Spinal cord (tissue), 10 donors: ENCODE measurements around the gene WDR27. TPM values are rescaled to one million over a fixed set of nuclear protein-coding genes. Genes with fewer than 3 reads are reported as not detected.
A peak's percentile ranks its signal among the peaks of the same experiment; 100 is the strongest.

Experiments
- DNase-seq, 6 donors: peaks; one replicate each; pipeline versions ENCODE4 v3.0.0 to v3.0.0-alpha.2; 2013 to 2015; ENCODE audit warnings: low spot score in 6 of 6, low read depth in 4 of 6
- H3K27ac ChIP-seq: one replicate; pipeline ENCODE4 v1.5.1; 2013; ENCODE audit warnings: low read depth, low read length, control low read depth
- H3K27me3 ChIP-seq: one replicate; pipeline ENCODE4 v1.6.1; 2013; ENCODE audit warnings: low read length; ENCODE audit not compliant: control insufficient read depth, insufficient read depth
- H3K36me3 ChIP-seq: one replicate; pipeline ENCODE4 v1.6.1; 2013; ENCODE audit warnings: low read length; ENCODE audit not compliant: control insufficient read depth, insufficient read depth
- H3K4me1 ChIP-seq: one replicate; pipeline ENCODE4 v1.6.1; 2013; ENCODE audit warnings: low read length; ENCODE audit not compliant: control insufficient read depth, insufficient read depth
- H3K4me3 ChIP-seq: one replicate; pipeline ENCODE4 v1.5.1; 2013; ENCODE audit warnings: low read depth, low read length, control low read depth
- H3K9me3 ChIP-seq: one replicate; pipeline ENCODE4 v1.6.1; 2013; ENCODE audit warnings: low read length; ENCODE audit not compliant: control insufficient read depth, insufficient read depth
- WGBS: methylation state at CpG from one replicate; pipeline ENCODE4 v1.1.5; 2013; ENCODE audit warnings: missing lambda C conversion rate; ENCODE audit not compliant: insufficient coverage; 5-methylcytosine and 5-hydroxymethylcytosine counted together
- polyA plus RNA-seq, 2 donors: library from polyadenylated mRNA; unstranded; fragments of 120-200 nt; gene quantifications; one replicate each; pipeline ENCODE4 v1.2.1, GENCODE V29; 2013; ENCODE audit not compliant: insufficient read length in 2 of 2
- total RNA-seq, 2 donors: library from RNA; depleted of rRNA in 1 of 2; stranded (reverse); fragments of 120-200 nt in 1 of 2; fragments of >200 nt in 1 of 2; gene quantifications; one replicate each; pipeline versions ENCODE4 v1.2.3 to v1.2.4, GENCODE V29; 2013 to 2014
- donor health status: healthy.

Gene WDR27
- total and polyA plus RNA-seq, 4 donors: 29.5 to 69.3 (median 49.1) TPM

- H3K4me1 ChIP-seq: no peaks in the 10 kb centered on the region
- H3K27ac ChIP-seq: no peak overlapping the region
- H3K36me3 ChIP-seq: peaks cover 11% of the 10 kb centered on the region
- 80% methylated on average over 10 of the region's 11 CpGs for WGBS
- no peaks in the 10 kb centered on the region for H3K27me3 ChIP-seq
- no peak for DNase-seq
- H3K4me3 ChIP-seq: no peak overlapping the region
- no peaks in the 10 kb centered on the region for H3K9me3 ChIP-seq
These were observed 134.0 kb downstream of the WDR27 start for GRCh38 chr6:169567819-169568218.

GRCh38 chr6:169566961-169567750 lies 134.7 kb downstream of the WDR27 start:
- WGBS: 93% methylated on average over 19 of the region's 19 CpGs
- H3K4me1 ChIP-seq: no peaks in the 10 kb centered on the region

GRCh38 chr6:169566319-169566718 lies 135.5 kb downstream of the WDR27 start:
- Histone ChIP-seq H3K4me1 (no peaks in the 10 kb centered on the region), H3K36me3 (peaks cover 14% of the 10 kb centered on the region), H3K27me3 (no peaks in the 10 kb centered on the region), H3K27ac (no peak overlapping the region), H3K9me3 (no peaks in the 10 kb centered on the region), H3K4me3 (no peak overlapping the region)
- DNase-seq: no peak
- WGBS: 93% methylated on average over 6 of the region's 11 CpGs

More at GRCh38 chr6:169566961-169567750, 134.7 kb downstream of the WDR27 start:
- Histone ChIP-seq H3K4me3 (no peak overlapping the region), H3K27ac (no peak overlapping the region), H3K9me3 (no peaks in the 10 kb centered on the region), H3K27me3 (no peaks in the 10 kb centered on the region), H3K36me3 (peaks cover 14% of the 10 kb centered on the region)
- DNase-seq: no peak

GRCh38 chr6:169564453-169565240 lies 137.2 kb downstream of the WDR27 start:
- H3K4me3 ChIP-seq: no peak overlapping the region
- H3K4me1 ChIP-seq: no peaks in the 10 kb centered on the region
- 95% methylated on average over 30 of the region's 33 CpGs for WGBS
- DNase-seq: no peak
- no peaks in the 10 kb centered on the region for H3K9me3 ChIP-seq
- no peaks in the 10 kb centered on the region for H3K27me3 ChIP-seq
- no peak overlapping the region for H3K27ac ChIP-seq
- peaks cover 14% of the 10 kb centered on the region for H3K36me3 ChIP-seq

GRCh38 chr6:169561665-169562064 lies 140.2 kb downstream of the WDR27 start:
- peaks cover 3% of the 10 kb centered on the region for H3K4me1 ChIP-seq
- peaks cover 17% of the 10 kb centered on the region for H3K36me3 ChIP-seq
- H3K27ac ChIP-seq: no peak overlapping the region
- no CpG with 5 or more reads among the region's 1 CpG for WGBS
- H3K9me3 ChIP-seq: no peaks in the 10 kb centered on the region
- DNase-seq: no peak
- no peaks in the 10 kb centered on the region for H3K27me3 ChIP-seq
- H3K4me3 ChIP-seq: no peak overlapping the region

GRCh38 chr6:169559592-169559991 lies 142.2 kb downstream of the WDR27 start:
- H3K27ac ChIP-seq: no peak overlapping the region
- WGBS: 85% methylated on average over 6 of the region's 10 CpGs

GRCh38 chr6:169558774-169559441 lies 142.9 kb downstream of the WDR27 start:
- peak in 2 of 6 donors; percentile 53 to 79 for DNase-seq
- WGBS: 68% methylated on average over 3 of the region's 9 CpGs
- peaks cover 9% of the 10 kb centered on the region for H3K36me3 ChIP-seq
- H3K9me3 ChIP-seq: no peaks in the 10 kb centered on the region
- no peak overlapping the region for H3K4me3 ChIP-seq
- no peak overlapping the region for H3K27ac ChIP-seq
- H3K4me1 ChIP-seq: peaks cover 3% of the 10 kb centered on the region
- H3K27me3 ChIP-seq: no peaks in the 10 kb centered on the region

More at GRCh38 chr6:169559592-169559991, 142.2 kb downstream of the WDR27 start:
- Histone ChIP-seq H3K4me3 (no peak overlapping the region), H3K4me1 (peaks cover 3% of the 10 kb centered on the region), H3K9me3 (no peaks in the 10 kb centered on the region), H3K27me3 (no peaks in the 10 kb centered on the region), H3K36me3 (peaks cover 13% of the 10 kb centered on the region)
- DNase-seq: no peak

GRCh38 chr6:169558378-169558773 lies 143.5 kb downstream of the WDR27 start:
- whole genome bisulfite sequencing: 97% methylated on average over 7 of the region's 8 CpGs
- H3K36me3 ChIP-seq: peaks cover 9% of the 10 kb centered on the region

GRCh38 chr6:169557887-169558286 lies 143.9 kb downstream of the WDR27 start:
- no CpG with 5 or more reads among the region's 1 CpG for whole genome bisulfite sequencing
- DNase-seq: no peak
- Histone ChIP-seq H3K9me3 (no peaks in the 10 kb centered on the region), H3K36me3 (peaks cover 7% of the 10 kb centered on the region), H3K4me1 (peaks cover 6% of the 10 kb centered on the region), H3K4me3 (no peak overlapping the region), H3K27me3 (no peaks in the 10 kb centered on the region), H3K27ac (no peak overlapping the region)

More at GRCh38 chr6:169558378-169558773, 143.5 kb downstream of the WDR27 start:
- Histone ChIP-seq H3K9me3 (no peaks in the 10 kb centered on the region), H3K4me3 (no peak overlapping the region), H3K27me3 (no peaks in the 10 kb centered on the region), H3K4me1 (peaks cover 3% of the 10 kb centered on the region), H3K27ac (no peak overlapping the region)
- no peak for DNase-seq
